Kidney (tissue), 14 donors: Measurements from ENCODE around the gene GPR21. TPM values are rescaled to one million over a fixed set of nuclear protein-coding genes. Genes with fewer than 3 reads are reported as not detected.
A peak's percentile ranks its signal among the peaks of the same experiment; 100 is the strongest.

Source experiments
- DNase-seq, 5 donors: peaks; one replicate each; pipeline ENCODE4 v3.0.0-alpha.2; 2013 to 2020
- FAIRE-seq: peaks from 2 replicates; lab custom pipeline; 2012; peaks lifted over from hg19 to GRCh38; lab: Jason Lieb, UNC
- H3K27ac ChIP-seq, 2 donors: one replicate each; pipeline ENCODE4 v1.7.0; 2013; ENCODE audit warnings: low read depth in 2 of 2, low read length in 2 of 2, inconsistent platforms in 1 of 2
- H3K27me3 ChIP-seq: one replicate; pipeline ENCODE4 v1.7.1; 2013; ENCODE audit warnings: low read length, inconsistent platforms; ENCODE audit not compliant: control insufficient read depth, insufficient read depth
- H3K36me3 ChIP-seq, 3 donors: one replicate each; pipeline versions ENCODE4 v1.7.0 to v1.7.1; 2013; ENCODE audit warnings: low read length in 3 of 3, control low read depth in 1 of 3, inconsistent platforms in 1 of 3; ENCODE audit not compliant: insufficient read depth in 3 of 3, control insufficient read depth in 2 of 3
- H3K4me1 ChIP-seq, 3 donors: one replicate each; pipeline versions ENCODE4 v1.7.0 to v1.7.1; 2013; ENCODE audit warnings: low read length in 3 of 3, inconsistent platforms in 1 of 3, low read depth in 1 of 3; ENCODE audit not compliant: control insufficient read depth in 2 of 3, insufficient read depth in 2 of 3
- H3K4me3 ChIP-seq, 3 donors: one replicate each; pipeline versions ENCODE4 v1.7.0 to v1.8.1; 2013; ENCODE audit warnings: low read length in 3 of 3, control low read depth in 1 of 3, inconsistent platforms in 1 of 3
- H3K9ac ChIP-seq, 3 donors: one replicate each; pipeline versions ENCODE4 v1.7.0 to v1.7.1; 2013; ENCODE audit warnings: low read length in 3 of 3, control low read depth in 1 of 3, inconsistent platforms in 1 of 3
- H3K9me3 ChIP-seq, 3 donors: one replicate each; pipeline versions ENCODE4 v1.7.0 to v1.7.1; 2013; ENCODE audit warnings: low read length in 3 of 3, control low read depth in 1 of 3, inconsistent platforms in 1 of 3; ENCODE audit not compliant: control insufficient read depth in 2 of 3, insufficient read depth in 1 of 3
- intact Hi-C: fragments of 100-400 bp; cut with DNase I; formaldehyde crosslinking; loops from one replicate; pipeline ENCODE4 v1.11.1; 2022
- polyA plus RNA-seq: library from polyadenylated mRNA; stranded (reverse); fragments of 350-450 nt; fragmentation: Illumina TruSeq; extraction: RNeasy Lipid Tissue Mini Kit (QIAGEN cat#74804); gene quantifications from one replicate; pipeline ENCODE4 v1.2.3, GENCODE V29; 2014; ENCODE audit warnings: low read depth, low replicate concordance; ENCODE audit not compliant: insufficient read depth
- total RNA-seq: library from RNA; stranded (reverse); fragmentation: NEBNext Ultra II Directional; extraction: Animal tissue kit (Norgen Biotek cat#: 25700); gene quantifications from one replicate; pipeline ENCODE4 v1.2.1, GENCODE V29; 2021
- TF ChIP-seq, protein P1 (sequence below): IDR thresholded peaks from 3 replicates; pipeline ENCODE4 v1.5.1; 2012; ENCODE audit warnings: mild to moderate bottlenecking, moderate library complexity, borderline replicate concordance; ENCODE audit not compliant: insufficient read depth; ENCODE audit errors: extremely low read depth
- donor health status: control.
- donor health status: control.
- donor health status: control.
- donor health status: control.
- donor health status: control.
- donor health status: DM: yes; HTN: yes; CAD: no.
- donor health status: Normal renal cell carcinoma (clear cell type).

Gene GPR21
- total and polyA plus RNA-seq, 2 donors from 2014 or later: 0.34 to 4.1 TPM

DNA sequence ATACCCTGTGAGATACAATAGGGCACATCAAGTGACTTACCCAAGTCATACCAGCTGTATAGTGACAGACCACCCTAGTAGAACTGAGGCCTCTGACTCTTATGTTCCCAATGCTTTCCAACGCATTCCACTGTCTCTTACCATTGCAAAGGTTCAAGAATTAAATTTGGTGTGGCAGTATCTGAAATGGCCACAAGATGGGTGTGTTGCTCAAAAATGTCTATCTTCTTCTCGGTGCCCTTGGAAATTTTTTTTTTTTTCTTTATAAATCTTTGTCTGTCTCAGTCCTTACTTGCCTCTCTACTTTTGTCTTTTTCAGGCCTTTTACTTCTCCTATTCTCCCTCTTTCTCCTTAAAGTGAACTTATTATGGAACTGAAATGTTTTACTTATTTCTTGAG lies 48.4 kb downstream of the GPR21 start:
- peaks cover 0 to 16% (median 14%) of the 10 kb centered on the region in 3 donors for H3K36me3 ChIP-seq
- TF ChIP-seq, protein P1, sequence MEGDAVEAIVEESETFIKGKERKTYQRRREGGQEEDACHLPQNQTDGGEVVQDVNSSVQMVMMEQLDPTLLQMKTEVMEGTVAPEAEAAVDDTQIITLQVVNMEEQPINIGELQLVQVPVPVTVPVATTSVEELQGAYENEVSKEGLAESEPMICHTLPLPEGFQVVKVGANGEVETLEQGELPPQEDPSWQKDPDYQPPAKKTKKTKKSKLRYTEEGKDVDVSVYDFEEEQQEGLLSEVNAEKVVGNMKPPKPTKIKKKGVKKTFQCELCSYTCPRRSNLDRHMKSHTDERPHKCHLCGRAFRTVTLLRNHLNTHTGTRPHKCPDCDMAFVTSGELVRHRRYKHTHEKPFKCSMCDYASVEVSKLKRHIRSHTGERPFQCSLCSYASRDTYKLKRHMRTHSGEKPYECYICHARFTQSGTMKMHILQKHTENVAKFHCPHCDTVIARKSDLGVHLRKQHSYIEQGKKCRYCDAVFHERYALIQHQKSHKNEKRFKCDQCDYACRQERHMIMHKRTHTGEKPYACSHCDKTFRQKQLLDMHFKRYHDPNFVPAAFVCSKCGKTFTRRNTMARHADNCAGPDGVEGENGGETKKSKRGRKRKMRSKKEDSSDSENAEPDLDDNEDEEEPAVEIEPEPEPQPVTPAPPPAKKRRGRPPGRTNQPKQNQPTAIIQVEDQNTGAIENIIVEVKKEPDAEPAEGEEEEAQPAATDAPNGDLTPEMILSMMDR: peak; percentile 64
- H3K4me1 ChIP-seq: peaks cover 0 to 3% (median 0%) of the 10 kb centered on the region in 3 donors
- FAIRE-seq (no peak), DNase-seq (peak in 3 of 5 donors; percentile 48 to 78 (median 74))
- intact Hi-C loops: loop anchor here (10.0 kb wide), 1 partner anchor 273 kb away; the partner anchor contains the start of gene CRB2
- no peaks in the 10 kb centered on the region for H3K9me3 ChIP-seq
- no peak overlapping the region for H3K27ac ChIP-seq
- no peak overlapping the region for H3K4me3 ChIP-seq
- H3K27me3 ChIP-seq: no peaks in the 10 kb centered on the region
- no peak overlapping the region for H3K9ac ChIP-seq

DNA sequence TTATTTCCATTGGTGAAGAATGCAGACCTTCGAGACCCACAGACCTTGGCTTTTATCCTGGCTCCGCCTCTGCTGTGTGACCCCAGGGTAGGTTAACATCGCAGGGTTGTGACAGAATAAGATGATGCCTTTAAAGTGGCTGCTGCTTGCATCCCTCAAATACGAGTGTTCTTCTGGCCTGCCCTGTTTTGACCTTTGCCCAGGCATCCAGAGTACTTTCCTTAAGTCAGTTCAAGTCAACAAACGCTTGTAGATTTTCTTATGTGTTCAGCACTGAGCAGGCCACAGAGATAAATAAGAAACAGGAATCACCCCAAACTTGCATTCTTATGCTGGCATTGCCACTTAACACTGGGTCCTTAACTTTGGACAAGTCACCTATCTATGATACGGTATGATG lies 50.2 kb downstream of the GPR21 start:
- intact Hi-C loops: loop anchor here (10.0 kb wide), 1 partner anchor 271 kb away; the partner anchor contains the start of gene CRB2
- FAIRE-seq (no peak), DNase-seq (no peak)
- no peaks in the 10 kb centered on the region for H3K9me3 ChIP-seq
- no peaks in the 10 kb centered on the region for H3K27me3 ChIP-seq
- H3K4me3 ChIP-seq: no peak overlapping the region
- H3K9ac ChIP-seq: no peak overlapping the region
- peaks cover 0 to 4% (median 3%) of the 10 kb centered on the region in 3 donors for H3K4me1 ChIP-seq
- H3K27ac ChIP-seq: no peak overlapping the region
- TF ChIP-seq, protein P1: no peak
- peaks cover 0 to 16% (median 11%) of the 10 kb centered on the region in 3 donors for H3K36me3 ChIP-seq

DNA sequence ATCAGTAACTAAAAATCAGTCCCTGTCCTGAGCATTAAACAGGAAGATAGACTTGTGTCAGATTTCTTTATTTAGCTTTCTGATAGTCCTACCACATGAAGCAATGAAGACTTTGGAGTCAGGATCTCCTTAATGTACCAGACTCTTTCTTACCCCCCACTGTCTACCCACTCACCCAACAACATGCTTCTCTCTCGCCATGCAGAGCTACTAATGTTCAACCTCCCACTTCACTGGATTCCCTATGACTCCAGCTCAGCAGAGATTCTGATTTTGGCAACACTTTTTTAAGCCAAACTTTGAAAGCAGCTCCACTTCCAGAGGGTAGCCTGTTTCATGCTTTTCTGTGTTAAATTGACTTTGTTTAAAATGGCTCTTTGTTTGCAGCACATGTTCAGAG lies 50.8 kb downstream of the GPR21 start:
- DNase-seq (no peak), FAIRE-seq (no peak)
- Histone ChIP-seq H3K27me3 (no peaks in the 10 kb centered on the region), H3K4me3 (no peak overlapping the region), H3K9me3 (no peaks in the 10 kb centered on the region), H3K4me1 (peaks cover 0 to 9% (median 3%) of the 10 kb centered on the region in 3 donors), H3K9ac (no peak overlapping the region), H3K36me3 (peaks cover 0 to 16% (median 9%) of the 10 kb centered on the region in 3 donors), H3K27ac (no peak overlapping the region)
- TF ChIP-seq, protein P1: no peak
- intact Hi-C loops: loop anchor here (10.0 kb wide), 1 partner anchor 271 kb away; the partner anchor contains the start of gene CRB2

Other genes starting within 250 kb of the GPR21 start
- gene OR5C1, start 244.7 kb upstream of the GPR21 start, total RNA-seq: not detected
- not detected for gene OR5C1, start 244.7 kb upstream of the GPR21 start, polyA plus RNA-seq
- gene OR1K1, start 233.5 kb upstream of the GPR21 start, total RNA-seq: not detected
- not detected for gene OR1K1, start 233.5 kb upstream of the GPR21 start, polyA plus RNA-seq
- 15.0 TPM for gene PDCL, start 205.1 kb upstream of the GPR21 start, total RNA-seq
- gene PDCL, start 205.1 kb upstream of the GPR21 start, polyA plus RNA-seq: 8.3 TPM
- gene RC3H2, start 128.3 kb upstream of the GPR21 start, total RNA-seq: 49.9 TPM
- gene RC3H2, start 128.3 kb upstream of the GPR21 start, polyA plus RNA-seq: 9.8 TPM
- gene ZBTB6, start 120.3 kb upstream of the GPR21 start, total RNA-seq: 9.8 TPM
- gene ZBTB6, start 120.3 kb upstream of the GPR21 start, polyA plus RNA-seq: 2.0 TPM
- gene ZBTB26, start 102.2 kb upstream of the GPR21 start, total RNA-seq: 8.2 TPM
- gene ZBTB26, start 102.2 kb upstream of the GPR21 start, polyA plus RNA-seq: 3.4 TPM
- 61.1 TPM for gene RABGAP1, start 92.6 kb upstream of the GPR21 start, total RNA-seq
- gene RABGAP1, start 92.6 kb upstream of the GPR21 start, polyA plus RNA-seq: 13.7 TPM
- gene STRBP, start 234.9 kb downstream of the GPR21 start, total RNA-seq: 30.7 TPM
- gene STRBP, start 234.9 kb downstream of the GPR21 start, polyA plus RNA-seq: 21.6 TPM